GM18868 (cell line): ENCODE data around the gene IRF1.
A peak's percentile ranks its signal among the peaks of the same experiment; 100 is the strongest.

Experiments
- ATAC-seq: cut with Tn5 transposase; IDR thresholded peaks from one replicate; pipeline ENCODE4 v1.9.1; 2021; ENCODE audit warnings: mild to moderate bottlenecking, moderate library complexity; ENCODE audit not compliant: unreplicated experiment

IRF1 gene

DNA sequence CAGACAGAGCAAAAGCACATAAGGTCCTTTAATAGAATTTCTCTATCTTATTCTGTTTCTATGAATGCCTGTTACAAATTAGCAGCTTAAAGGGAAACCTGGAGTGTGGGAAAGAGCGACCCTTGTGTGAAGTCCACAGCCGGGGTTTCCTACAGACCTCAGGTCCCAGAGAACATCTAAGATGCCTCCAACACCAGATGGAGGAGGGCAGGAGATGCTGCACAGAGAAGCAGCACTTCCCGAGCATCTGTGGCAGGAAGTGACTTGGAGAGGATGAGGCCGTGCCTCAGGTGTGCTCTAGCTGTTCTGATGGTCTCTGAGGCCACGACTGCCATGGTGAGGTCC is 26.8 kb downstream of the IRF1 start:
- ATAC-seq, result no peak

DNA sequence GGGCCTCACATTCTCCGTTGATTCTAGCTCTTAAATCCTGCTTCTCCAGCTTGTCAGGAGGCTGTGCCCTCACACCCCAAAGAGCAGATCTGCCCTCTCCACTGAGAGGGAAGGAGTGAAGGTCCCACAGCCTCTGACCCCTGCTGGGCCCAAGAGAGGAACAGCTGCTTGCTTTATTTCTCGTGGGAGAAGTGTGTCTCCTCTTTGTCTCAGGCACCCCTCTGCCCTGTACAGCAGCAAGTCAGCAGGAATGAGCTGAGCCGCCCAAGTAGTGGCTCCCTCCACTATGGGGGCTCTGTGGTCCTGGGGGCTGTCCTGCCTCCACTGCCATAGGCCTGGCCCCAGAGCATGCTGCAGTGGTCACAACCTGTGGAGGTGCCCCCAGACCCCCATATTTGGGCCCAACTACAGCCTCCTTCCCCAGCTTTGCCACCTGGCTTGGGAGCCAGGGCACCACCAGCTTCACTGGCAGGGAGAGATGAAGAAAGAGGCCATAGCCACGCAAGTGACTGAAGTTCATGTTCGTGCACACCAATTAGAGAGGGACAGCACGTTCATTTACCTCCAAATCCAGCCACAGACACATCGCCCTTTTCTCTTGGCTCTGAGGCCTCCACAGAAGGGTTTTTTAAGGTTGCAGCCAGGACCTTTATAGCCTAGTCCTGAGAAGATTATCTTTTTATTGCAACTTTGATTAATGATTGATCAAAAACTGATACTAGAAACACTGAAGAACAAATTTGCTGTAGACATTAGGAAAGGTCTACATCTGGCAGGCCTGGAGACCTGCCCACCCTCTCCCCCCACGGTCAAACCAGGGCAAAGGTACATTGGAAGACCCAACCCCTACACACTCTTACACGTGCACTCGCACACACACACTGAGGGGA is 27.5 kb downstream of the IRF1 start:
- no peak for ATAC-seq

DNA sequence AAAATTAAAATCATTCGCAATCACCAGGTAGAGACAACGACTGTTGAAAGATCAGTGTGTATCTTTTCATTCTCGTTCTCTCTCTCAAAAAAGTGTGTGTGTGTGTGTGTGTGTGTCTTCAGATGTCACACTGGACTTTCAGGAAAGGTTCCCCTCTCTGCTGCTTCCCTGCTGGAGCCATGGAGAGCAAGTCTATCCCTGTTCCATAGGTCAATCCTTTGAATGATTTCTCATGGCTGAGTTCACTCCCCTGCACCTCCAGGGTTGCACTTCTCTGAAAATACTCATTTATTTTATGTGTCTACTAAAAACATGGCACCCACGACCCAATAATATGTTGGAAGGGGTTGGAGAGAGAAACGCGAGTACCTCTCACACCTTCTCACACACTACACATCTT is 28.2 kb downstream of the IRF1 start:
- no peak for ATAC-seq

GRCh38 chr5:132461569-132462070 is 29.0 kb downstream of the IRF1 start:
- ATAC-seq, result no peak

GRCh38 chr5:132460846-132461568 is 29.6 kb downstream of the IRF1 start:
- ATAC-seq, result no peak

DNA sequence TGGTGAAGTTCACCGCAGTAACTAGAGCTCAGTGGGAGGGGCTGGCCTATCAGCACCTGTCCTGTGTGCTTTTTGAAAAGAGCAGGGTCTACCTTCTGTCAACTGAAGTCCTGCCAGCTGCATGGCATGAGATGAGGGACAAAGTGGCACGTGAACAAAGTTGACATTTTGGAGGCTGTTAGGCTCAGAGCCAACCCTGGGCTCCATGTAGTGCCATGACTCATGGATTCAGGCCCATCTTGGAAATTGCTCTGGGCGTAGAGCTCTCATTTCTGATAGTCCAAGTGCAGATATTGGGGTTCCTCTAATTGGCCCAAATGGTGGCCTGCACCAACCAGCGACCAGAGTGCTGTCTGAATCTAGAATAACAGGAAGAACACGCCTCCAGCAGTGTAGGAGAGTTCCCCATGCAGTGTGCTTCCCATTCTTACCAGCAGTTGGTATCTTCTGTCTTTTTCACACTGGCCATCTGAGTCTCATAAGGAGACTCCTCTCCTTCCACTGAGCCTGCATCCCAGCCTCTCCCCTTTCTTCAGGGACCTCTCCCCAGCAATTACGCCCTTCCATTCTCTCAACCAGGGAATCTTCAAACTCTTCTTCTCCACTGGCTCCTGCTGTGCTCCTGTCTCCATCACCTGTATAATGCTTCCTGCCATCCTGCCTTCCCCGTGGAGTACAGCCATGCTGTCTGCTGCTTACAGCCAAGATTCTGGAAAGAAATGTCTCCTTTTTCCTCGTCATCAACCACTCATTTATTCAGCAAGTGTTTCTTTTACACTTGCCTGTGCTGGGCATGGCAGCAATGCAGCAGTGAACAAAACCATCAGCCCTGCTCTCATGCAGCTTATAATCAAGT is 30.4 kb downstream of the IRF1 start:
- ATAC-seq, result no peak

DNA sequence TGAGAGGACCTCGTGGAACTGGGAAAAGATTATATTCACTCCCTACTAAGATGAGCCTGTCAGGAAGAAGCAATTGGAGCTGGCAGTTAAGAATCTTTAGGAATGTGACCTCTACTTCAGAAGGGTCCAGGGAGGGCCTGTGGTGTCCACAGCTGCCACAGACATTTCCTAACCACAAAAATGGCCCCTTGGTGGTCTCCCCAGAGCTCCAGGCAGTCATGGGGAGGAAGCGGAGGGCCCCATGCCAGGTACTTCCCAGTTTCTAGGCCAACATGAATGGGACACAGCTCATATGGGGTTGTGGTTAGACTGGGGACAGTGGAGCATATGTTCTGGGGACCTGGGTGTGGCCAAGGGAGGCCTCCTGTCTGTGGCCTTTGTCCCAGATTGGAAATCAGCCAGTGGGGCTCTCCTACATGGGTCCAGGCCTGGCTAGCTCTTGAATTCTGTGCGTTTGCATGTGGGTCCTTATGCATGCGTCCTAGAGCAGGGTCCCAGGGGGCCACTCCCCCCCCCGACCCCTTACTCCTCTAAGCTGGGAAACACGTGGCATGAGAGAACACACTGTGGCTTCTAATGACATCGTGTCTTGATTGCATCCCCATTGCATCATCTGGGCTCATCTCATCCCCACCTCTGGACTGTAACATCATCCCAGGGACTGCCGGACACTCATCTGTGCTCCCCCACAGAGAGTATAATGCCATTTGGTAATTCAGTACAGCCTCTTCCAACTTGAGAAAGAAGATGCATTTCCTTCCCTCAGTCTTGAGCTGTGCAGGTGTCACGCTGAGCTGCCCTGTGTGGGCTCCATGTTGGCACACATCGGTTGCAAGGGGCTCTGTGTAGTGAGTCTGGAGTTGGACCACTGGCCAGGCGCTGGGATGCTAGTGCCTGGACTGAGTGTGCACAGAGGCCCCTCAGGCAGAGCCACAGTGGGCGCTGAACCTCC is 31.3 kb downstream of the IRF1 start:
- no peak for ATAC-seq

DNA sequence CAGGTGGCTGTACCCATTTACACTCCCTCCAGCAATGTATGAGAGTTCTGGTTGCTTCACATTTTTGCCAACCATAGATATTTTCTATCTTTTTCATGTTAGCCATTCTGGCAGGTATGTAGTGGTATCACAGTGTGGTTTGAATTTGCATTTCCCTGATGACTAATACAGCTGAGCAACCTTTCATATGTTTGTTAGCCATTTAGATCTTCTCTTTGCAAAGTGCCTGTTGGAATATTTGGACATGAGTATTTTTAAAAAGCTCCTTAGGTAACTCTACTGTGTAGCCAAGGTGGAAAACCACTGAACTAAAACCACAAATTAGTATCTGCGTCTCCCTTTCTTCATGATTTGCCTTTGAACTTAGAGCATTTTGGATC is 31.9 kb downstream of the IRF1 start:
- ATAC-seq, result peak; percentile 44

DNA sequence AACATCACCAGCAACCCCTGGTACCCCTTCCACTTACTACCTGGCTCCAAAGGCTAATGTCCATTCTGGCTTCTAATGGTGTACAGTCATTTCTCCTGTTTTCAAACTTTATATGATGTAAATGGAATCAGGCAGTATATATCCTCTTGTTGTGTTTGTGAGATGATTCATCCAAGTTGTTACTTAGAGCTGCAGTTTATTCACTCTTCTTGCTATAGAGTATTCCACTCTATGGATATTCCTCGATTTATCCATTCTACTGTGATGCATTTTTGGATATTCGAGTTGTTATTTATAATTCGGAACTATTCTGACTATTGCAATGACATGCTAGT is 32.4 kb downstream of the IRF1 start:
- no peak for ATAC-seq

GRCh38 chr5:132457371-132458225 is 33.0 kb downstream of the IRF1 start:
- no peak for ATAC-seq

- ATAC-seq, result peak; percentile 21
Measured at GRCh38 chr5:132456987-132457361, 33.6 kb downstream of the IRF1 start.

DNA sequence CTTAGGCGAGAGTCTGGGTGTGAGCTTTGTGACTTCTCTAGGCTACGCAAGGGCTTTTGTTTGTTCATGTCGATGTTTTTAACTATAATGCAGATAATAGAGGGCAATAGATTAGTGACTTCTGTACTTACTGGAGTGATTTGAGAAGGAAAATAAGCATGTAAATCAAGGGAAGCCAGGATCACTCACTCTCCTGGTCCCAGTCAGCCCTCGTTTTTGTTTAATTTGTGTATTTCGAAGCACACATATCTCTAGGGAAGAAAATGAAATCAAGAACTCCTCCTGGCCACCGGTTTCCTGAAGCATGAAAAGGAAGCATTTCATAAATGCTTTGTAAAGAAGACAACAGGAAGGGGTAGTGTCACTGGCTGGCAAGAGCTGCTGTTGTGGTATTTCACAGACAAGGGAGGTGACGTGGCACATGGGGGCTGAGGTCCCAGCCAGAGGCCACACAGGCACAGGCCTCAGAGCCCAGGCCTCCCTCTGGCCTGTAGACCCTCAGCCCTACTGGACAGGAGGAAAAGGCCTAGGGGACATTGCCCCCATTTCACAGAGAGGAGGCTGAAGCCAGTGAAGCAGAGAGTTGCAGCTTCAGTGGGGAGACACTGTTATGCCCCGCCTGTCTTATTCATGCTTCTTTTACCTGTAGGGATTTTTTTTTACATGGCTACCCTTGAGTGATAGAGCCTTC is 34.1 kb downstream of the IRF1 start:
- ATAC-seq, result peak; percentile 50

GRCh38 chr5:132455614-132456115 is 34.9 kb downstream of the IRF1 start:
- no peak for ATAC-seq

GRCh38 chr5:132454361-132454760 is 36.2 kb downstream of the IRF1 start:
- no peak for ATAC-seq

- ATAC-seq, result no peak
Measured at GRCh38 chr5:132451387-132451786, 39.2 kb downstream of the IRF1 start.

DNA sequence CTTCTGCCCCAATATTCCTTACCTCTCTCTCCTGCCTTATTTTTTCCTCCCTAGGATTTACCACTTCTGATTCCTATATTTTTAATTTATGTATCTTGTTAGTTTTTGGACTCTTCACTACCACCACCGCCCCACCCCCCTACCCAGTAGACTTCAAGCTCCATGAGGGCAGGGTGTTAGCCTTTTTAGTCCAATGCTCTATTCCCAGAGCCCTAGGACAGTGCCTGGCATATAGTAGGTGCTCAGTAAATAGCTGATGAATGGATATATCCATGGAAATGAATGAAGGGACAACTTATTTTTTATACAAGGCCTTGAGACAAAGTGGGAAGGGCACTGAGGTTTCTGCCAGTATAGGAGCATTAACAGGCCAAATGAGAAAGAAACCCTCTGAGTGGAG is 41.5 kb downstream of the IRF1 start:
- no peak for ATAC-seq

DNA sequence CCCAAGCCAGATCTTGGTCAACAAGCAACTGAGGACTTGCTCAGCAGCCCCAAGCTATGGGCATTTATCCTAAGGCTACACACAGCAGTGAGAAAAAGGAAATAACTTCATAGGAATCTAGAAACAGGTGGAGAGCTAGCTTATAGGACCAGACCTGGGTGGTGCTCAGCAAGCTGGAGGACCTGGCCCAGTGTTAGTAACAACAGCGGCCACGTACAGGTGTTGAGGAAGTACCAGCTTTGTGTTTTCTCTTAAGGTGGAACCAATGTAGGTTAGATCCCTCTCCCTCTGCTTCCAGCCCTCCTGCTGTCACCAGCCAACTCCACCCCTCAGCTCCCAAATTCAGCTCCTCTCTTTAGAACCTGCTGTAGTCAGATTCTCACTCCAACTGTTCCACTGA is 43.4 kb downstream of the IRF1 start:
- no peak for ATAC-seq

- no peak for ATAC-seq
Measured at GRCh38 chr5:132446621-132447020, 44.0 kb downstream of the IRF1 start.

DNA sequence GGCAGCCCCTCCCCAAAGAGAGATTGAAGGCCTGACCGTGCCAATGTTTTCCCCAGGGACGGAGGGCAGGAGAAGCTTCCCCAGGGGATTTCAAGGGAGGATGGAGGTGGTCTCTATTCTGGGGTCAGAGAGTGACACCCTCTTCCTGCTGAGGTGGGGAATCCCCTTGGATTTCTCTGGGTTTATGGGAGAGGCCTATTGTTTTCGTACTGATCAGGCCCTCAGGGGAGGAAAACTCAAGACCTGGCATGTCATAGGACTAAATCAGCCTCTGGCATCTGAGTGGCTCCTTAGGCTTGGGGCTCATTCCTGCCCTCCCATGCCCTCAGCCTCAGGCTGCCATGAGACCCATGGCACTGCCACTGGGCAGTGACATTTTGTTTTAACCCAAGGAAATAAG is 44.6 kb downstream of the IRF1 start:
- ATAC-seq, result no peak
